Activated CD8-positive, alpha-beta memory T cell treated with anti-CD3 and anti-CD28 coated beads for 24 hours (primary cell): ENCODE results near the gene SLC22A23.
"Not testable (repeated sequence)": the region's sequence is repeated elsewhere in the genome, so short reads cannot be mapped to it uniquely, and the experiment has no call there.

Experiments used
- DNase-seq: peaks from one replicate; pipeline ENCODE4 v3.0.0-alpha.2; 2020

The SLC22A23 gene

GRCh38 chr6:3403238-3404173, 53.3 kb downstream of the SLC22A23 start:
- DNase-seq, result no peak

GRCh38 chr6:3402310-3403237, 54.3 kb downstream of the SLC22A23 start:
- DNase-seq, result no peak

DNA sequence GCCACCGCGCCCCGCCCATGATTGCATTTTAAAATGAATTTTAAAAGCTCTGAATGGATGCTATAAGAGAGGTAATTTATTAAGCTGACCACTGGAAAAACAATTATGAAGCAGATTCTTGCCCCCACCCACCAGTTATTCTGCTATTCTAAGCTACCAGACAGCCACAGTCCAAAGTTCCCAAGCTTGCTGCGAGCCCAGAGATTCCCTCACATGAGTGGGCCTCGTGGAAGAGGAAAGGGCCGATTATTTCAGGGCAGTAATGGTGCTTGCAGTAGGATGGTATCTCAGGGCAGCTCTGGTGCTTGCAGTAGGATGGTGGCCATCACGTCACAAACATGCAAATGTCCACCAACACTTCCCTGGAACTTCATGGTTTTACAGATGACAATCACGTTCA, 56.7 kb downstream of the SLC22A23 start:
- no peak for DNase-seq

DNA sequence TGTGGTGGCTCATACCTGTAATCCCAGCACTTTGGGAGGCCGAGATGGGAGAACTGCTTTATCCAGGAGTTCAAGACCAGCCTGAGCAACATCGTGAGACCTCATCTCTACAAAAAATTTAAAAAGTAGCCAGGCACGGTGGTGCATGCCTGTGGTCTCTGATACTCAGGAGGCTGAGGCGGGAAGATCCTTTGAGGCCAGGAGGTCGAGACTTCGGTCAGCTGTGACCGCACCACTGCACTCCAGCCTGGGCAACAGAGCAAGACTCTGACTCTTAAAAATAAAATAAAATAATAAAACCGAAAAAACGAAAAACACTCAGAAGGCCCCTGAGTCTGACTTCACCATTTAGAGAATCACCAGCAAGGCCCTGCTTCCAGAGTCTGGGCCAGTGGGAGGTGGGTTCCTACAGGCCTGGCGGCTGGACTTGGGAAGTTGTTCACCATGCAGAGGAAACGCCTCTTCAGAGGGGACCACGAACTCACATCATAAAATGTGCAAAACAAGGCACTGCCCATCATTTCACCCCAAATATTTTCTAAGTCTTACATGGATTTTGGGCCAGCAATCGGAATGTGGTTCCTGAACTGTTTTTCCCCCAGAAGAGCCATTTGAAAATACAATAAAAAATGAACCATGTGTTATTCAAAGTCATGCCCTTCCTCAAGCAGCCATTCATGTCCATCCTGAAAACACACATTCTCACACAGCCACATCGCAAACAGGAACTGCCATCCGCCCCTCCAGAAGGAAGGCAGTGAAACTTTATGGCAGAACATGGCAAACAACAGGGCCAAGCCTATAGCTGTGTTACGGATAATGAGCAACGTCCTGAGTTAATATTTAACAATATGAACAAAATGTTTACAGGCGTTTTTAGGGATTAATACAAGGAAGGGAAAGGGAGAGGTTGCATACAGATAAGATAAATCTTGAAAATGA, 57.8 kb downstream of the SLC22A23 start:
- no peak for DNase-seq

DNA sequence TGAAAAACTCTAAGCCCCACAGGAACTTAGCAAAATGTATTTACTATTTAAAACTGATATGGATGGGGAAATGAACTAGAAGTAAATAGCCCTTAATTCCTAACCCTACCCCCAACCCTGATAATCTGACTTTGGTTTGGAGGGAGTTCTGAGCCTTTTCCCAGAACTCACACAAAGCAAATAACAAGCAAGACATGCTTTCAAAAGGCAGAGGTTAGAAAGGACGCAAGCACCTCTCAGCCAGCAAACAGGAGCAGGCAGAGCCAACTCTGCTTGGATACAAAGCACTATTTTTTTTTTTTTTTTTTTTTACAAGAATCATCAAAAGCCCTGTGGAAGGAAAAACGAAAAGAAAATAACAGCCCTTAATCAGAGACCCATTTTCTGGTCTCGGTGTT, 58.7 kb downstream of the SLC22A23 start:
- DNase-seq, result no peak

GRCh38 chr6:3397229-3398164, 59.4 kb downstream of the SLC22A23 start:
- no peak for DNase-seq

- no peak for DNase-seq
These were observed 60.2 kb downstream of the SLC22A23 start for GRCh38 chr6:3396503-3397180.

GRCh38 chr6:3394671-3395070, 62.2 kb downstream of the SLC22A23 start:
- DNase-seq, result no peak

DNA sequence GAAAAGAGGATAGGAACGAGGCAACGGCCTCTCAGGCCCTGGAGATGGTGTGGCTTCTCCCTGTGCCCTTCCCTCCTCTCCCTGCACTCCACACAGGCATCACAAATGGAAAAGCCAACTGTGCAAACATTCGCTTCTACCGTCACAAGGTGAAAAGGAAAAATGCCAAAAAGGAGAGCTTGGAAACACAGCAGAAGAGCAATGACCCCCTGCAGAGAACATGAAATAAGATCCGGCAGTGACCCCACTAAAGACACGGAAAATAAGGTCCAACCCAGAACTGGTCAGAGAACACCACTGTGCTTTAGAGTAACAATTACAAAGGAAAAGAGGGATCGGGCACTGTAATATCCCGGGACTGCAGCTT, 63.0 kb downstream of the SLC22A23 start:
- DNase-seq, result no peak

DNA sequence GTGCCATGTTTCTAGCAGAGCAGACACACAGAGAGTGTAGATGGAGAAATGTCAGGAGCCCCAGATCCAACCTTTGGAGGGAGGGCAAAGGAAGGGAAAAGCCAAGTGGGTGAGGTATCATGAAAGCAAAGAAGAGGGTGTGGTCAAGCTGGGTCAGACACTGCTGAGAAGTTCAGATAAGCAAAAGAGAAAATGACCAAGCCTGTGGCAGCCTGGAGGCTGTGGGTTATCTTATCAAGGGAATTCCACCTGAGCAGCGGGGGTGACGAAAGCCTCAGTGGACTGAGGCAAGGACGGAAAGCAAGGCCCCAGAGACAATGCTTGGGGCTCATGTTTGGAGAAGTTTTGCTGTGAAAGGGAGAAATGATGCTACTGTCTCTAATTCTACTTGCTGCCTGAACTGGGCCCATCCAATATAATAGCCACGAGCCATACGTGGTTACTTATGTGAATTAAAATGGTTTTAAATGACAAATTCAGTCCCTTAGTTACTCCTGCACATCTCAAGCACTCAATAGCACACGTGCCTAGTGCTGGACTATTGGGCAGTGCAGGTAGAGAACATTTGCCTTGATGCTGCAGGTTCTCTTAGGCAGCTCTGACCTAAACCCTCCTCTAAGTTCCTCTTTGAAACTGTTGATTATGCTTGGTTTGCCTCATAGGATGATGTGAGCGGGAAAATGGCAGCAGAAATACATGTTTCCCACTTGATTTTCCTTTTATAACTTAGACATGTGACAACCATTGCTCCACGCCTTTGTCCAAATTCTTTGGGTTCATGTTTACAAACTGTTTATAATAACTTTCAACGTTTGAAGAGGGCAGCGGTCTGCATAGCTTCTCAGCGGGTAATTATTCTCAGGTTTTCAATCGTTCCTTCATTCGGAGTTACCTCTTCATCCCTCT, 63.7 kb downstream of the SLC22A23 start:
- DNase-seq, result no peak

DNA sequence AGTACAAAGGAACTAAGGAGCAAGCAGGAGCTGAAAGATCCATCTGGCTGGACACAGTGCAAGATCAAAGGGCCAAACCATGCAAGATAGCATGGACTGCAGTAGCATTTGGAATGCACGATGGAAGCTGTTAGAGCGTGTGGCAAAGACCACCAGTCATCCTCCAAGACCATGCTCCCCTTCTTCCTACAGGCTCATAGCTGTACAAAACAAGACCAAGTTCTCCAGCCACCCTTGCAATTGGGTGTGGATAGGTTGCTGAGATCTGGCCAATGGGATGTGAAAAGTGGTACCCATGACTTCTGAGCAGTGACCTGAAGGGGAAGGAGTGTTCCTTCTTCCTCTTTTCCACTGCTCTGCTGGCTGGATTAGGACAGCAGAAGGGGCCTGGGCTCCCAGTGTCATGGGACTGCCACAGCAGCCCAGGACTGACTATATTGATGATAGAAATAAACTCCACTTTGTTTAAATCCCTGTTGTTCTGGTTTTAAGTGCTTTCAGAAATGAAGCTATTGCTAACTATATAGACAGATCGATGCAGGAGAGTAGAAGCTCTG, 64.9 kb downstream of the SLC22A23 start:
- no peak for DNase-seq

- DNase-seq, result no peak
These were observed 66.2 kb downstream of the SLC22A23 start for GRCh38 chr6:3390698-3391097.

DNA sequence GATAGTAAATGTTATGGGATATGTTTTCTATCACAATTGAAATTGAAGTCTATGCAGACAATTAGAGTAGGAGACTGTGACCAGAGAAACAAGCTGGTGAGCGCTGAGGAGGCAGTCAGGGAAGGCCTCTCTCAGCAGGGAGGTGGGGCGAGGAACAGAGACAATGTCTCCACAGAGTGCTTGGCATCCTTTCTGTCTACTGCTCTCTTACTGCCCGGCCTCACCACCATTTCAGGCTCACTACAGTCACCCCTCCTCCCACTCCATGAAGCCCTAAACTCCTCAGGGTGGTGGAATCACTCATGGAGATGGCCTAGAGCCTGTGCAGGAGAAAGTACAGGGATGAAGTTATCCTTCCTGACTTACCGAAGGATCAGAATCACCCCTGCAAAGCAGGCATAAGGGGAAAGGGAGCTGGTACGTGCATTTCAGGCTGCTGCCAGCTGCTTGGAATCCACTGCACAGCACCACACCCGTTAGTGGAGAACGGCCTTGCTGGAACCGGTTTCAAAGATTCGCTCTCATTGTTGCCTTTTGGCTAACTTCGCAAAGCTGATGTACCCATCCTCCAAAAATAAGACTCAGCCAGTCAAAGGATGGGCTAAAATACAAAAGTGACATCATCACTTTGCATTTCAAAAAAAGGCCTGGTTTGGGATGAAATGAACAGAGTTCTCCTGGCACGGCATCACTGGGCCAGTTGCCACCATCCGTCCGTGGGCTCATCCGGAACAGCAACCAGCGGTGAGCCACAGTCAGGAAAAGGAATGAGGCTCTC, 67.3 kb downstream of the SLC22A23 start:
- no peak for DNase-seq

DNA sequence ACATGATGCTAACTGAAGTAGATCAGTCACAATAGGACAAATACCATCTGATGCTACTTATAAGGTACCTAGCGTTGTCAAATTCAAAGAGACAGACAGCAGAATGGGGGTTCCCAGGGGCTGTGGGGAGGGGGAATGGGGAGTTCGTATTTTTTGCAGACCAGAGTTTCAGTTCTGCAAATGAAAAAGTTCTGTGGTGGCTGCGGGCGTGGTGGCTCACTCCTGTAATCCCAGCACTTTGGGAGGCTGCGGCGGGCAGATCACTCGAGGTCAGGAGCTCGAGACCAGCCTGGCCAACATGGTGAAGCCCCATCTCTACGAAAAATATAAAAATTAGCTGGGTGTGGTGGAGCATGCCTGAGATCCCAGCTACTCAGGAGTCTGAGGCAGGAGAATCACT, 68.1 kb downstream of the SLC22A23 start:
- no peak for DNase-seq

DNA sequence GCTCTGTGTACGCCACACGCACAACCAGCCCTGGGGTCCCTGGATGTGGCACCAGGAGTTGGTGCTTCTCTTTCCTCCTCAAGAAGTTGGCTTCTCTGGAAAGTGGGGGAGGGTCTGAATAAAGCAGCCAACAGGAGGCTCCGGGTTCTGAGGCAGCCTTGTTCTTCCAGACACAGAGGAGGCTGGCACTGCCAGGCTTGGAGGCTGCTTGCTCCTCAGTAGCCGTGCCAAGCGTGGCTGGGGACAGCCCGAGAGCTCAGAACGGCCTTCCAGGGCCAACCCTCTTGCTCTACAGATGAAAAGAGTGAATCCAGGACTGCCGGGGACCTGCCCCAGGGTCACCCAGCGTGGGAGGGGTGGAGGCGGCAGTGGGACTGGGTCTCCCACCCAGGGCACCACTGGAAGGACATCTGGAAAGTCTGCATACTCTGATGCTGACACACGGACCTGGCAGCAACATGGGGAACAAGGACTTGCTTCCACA, 70.4 kb downstream of the SLC22A23 start:
- DNase-seq, result no peak

GRCh38 chr6:3385660-3386151, 71.1 kb downstream of the SLC22A23 start:
- DNase-seq, result no peak

DNA sequence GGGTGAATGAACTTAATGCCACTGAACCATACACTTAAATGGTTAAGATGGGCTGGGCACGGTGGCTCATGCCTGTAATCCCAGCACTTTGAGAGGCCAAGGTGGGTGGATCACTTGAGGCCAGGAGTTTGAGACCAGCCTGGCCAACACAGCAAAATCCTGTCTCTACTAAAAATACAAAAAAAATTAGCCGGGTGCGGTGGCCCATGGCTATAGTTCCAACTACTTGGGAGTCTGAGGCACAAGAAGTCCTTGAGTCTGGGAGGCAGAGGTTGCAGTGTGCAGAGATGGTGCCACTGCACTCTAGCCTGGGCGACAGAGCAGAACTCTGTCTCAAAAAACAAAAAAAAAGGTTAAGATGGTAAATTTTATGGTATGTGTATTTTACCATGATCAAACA, 71.7 kb downstream of the SLC22A23 start:
- DNase-seq, result not testable (repeated sequence)
